Measurements from ENCODE around the gene SLIT3. TPM values are rescaled to one million over a fixed set of nuclear protein-coding genes. Genes with fewer than 3 reads are reported as not detected.

SLIT3 gene
- total and polyA plus RNA-seq, 2 experiments from 2014 or later: 0.59 to 0.71 TPM

DNA sequence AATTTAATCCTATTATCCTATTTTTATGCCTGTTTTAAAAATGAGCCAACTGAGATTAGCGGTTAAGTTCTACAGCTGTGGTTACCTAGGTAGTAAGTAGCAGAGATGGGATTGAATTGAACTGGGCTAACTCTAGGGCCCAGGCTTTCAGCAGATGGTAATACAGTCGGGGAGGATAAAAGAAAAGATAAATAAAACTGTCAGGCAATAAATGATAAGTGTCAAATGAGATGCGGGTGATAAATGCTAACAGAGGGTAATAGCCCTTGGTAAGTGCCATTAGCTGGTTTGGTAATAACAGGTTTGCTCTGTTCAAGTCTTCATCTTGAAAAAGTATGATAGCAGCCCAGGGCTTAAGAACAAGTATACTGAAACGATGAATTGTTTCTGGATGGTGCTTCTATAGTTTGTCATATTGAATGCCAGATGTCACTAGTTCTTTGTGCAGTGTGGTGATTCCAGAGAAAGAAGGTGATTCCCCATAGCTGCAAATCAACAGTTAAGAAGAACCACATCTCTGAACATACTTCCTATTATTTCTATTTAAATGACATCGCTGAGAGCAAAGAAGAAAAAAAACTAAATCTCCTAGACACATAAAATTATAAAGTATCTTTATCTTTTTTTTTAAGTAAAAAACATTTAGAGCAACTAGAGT, 360.9 kb downstream of the SLIT3 start (continued):
- TF ChIP-seq EZH2 (IDR thresholded peaks at IDR 0.05; ENCODE audit: low read depth, unreplicated experiment): no peak
- TF ChIP-seq, protein P1, sequence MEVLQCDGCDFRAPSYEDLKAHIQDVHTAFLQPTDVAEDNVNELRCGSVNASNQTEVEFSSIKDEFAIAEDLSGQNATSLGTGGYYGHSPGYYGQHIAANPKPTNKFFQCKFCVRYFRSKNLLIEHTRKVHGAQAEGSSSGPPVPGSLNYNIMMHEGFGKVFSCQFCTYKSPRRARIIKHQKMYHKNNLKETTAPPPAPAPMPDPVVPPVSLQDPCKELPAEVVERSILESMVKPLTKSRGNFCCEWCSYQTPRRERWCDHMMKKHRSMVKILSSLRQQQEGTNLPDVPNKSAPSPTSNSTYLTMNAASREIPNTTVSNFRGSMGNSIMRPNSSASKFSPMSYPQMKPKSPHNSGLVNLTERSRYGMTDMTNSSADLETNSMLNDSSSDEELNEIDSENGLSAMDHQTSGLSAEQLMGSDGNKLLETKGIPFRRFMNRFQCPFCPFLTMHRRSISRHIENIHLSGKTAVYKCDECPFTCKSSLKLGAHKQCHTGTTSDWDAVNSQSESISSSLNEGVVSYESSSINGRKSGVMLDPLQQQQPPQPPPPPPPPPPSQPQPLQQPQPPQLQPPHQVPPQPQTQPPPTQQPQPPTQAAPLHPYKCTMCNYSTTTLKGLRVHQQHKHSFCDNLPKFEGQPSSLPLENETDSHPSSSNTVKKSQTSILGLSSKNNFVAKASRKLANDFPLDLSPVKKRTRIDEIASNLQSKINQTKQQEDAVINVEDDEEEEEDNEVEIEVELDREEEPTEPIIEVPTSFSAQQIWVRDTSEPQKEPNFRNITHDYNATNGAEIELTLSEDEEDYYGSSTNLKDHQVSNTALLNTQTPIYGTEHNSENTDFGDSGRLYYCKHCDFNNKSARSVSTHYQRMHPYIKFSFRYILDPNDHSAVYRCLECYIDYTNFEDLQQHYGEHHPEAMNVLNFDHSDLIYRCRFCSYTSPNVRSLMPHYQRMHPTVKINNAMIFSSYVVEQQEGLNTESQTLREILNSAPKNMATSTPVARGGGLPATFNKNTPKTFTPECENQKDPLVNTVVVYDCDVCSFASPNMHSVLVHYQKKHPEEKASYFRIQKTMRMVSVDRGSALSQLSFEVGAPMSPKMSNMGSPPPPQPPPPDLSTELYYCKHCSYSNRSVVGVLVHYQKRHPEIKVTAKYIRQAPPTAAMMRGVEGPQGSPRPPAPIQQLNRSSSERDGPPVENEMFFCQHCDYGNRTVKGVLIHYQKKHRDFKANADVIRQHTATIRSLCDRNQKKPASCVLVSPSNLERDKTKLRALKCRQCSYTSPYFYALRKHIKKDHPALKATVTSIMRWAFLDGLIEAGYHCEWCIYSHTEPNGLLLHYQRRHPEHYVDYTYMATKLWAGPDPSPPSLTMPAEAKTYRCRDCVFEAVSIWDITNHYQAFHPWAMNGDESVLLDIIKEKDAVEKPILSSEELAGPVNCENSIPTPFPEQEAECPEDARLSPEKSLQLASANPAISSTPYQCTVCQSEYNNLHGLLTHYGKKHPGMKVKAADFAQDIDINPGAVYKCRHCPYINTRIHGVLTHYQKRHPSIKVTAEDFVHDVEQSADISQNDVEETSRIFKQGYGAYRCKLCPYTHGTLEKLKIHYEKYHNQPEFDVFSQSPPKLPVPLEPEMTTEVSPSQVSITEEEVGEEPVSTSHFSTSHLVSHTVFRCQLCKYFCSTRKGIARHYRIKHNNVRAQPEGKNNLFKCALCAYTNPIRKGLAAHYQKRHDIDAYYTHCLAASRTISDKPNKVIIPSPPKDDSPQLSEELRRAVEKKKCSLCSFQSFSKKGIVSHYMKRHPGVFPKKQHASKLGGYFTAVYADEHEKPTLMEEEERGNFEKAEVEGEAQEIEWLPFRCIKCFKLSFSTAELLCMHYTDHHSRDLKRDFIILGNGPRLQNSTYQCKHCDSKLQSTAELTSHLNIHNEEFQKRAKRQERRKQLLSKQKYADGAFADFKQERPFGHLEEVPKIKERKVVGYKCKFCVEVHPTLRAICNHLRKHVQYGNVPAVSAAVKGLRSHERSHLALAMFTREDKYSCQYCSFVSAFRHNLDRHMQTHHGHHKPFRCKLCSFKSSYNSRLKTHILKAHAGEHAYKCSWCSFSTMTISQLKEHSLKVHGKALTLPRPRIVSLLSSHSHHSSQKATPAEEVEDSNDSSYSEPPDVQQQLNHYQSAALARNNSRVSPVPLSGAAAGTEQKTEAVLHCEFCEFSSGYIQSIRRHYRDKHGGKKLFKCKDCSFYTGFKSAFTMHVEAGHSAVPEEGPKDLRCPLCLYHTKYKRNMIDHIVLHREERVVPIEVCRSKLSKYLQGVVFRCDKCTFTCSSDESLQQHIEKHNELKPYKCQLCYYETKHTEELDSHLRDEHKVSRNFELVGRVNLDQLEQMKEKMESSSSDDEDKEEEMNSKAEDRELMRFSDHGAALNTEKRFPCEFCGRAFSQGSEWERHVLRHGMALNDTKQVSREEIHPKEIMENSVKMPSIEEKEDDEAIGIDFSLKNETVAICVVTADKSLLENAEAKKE (CRISPR knock-in tag; IDR thresholded peaks at IDR 0.05): no peak
- TF ChIP-seq, protein P2, sequence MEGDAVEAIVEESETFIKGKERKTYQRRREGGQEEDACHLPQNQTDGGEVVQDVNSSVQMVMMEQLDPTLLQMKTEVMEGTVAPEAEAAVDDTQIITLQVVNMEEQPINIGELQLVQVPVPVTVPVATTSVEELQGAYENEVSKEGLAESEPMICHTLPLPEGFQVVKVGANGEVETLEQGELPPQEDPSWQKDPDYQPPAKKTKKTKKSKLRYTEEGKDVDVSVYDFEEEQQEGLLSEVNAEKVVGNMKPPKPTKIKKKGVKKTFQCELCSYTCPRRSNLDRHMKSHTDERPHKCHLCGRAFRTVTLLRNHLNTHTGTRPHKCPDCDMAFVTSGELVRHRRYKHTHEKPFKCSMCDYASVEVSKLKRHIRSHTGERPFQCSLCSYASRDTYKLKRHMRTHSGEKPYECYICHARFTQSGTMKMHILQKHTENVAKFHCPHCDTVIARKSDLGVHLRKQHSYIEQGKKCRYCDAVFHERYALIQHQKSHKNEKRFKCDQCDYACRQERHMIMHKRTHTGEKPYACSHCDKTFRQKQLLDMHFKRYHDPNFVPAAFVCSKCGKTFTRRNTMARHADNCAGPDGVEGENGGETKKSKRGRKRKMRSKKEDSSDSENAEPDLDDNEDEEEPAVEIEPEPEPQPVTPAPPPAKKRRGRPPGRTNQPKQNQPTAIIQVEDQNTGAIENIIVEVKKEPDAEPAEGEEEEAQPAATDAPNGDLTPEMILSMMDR (conservative IDR thresholded peaks at IDR 0.05; ENCODE audit: low read depth in 2 of 2): no peak
- no peak for TF ChIP-seq POLR2AphosphoS5 (IDR thresholded peaks at IDR 0.05; ENCODE audit: low read depth)

DNA sequence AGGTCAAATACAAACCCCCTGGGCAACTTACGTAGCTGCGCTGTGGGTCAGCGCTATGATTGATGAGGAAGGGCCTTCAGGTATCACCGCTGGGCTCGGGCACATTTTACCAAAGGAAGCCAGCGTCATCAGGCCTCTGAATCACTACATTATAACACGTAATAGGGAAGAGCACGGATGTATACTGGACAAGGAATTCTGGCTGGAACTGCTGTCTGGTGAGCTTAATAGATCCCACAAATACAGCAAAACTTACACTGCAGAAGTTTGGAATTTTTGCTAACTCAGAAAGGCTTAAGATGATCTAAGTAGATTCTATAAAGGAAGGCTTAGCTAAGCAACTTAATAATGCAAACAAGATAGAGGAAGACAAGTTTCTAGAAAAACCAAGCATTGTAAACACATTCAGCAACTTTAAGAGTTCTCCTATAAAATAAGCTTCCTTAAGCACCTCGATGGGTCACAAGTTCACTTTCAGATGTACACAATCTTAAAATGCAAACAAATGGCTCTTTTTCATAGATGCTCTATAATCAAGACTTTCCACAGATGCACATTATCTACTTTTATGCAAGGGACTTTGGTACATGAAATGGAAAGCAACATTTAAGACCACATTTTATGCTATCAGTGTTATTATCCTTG, 361.7 kb downstream of the SLIT3 start:
- H3K36me3 ChIP-seq (ENCODE audit: insufficient read depth): no peaks in the 10 kb centered on the region
- H3K9me2 ChIP-seq (ENCODE audit: insufficient read depth): no peaks in the 10 kb centered on the region
- no peak for DNase-seq (ENCODE audit: low spot score)
- Mint-ChIP-seq H3K27ac (no peak overlapping the region), H3K4me3 (no peak overlapping the region), H3K36me3 (ENCODE audit: low read depth) (no peaks in the 10 kb centered on the region), H3K4me1 (peaks cover 5% of the 10 kb centered on the region), H3K9me3 (no peaks in the 10 kb centered on the region), H3K27me3 (ENCODE audit: insufficient read depth, low read depth, poor library complexity) (no peaks in the 10 kb centered on the region)
- H3K4me3 ChIP-seq: no peak overlapping the region
- H3K4me2 ChIP-seq: no peak overlapping the region
- H4K20me1 ChIP-seq (replicated peaks; ENCODE audit: insufficient read depth): no peaks in the 10 kb centered on the region
- H3K4me1 ChIP-seq (ENCODE audit: insufficient read depth): peaks cover 7% of the 10 kb centered on the region
- TF ChIP-seq POLR2AphosphoS5 (IDR thresholded peaks at IDR 0.05; ENCODE audit: low read depth) (no peak), NANOG (IDR thresholded peaks at IDR 0.05; ENCODE audit: borderline replicate concordance) (no peak)
- no peak overlapping the region for H2AFZ ChIP-seq
- no peaks in the 10 kb centered on the region for H3K27me3 ChIP-seq (ENCODE audit: insufficient read depth)
- H3F3A ChIP-seq (replicated peaks; ENCODE audit: low read depth): no peaks in the 10 kb centered on the region
- no peaks in the 10 kb centered on the region for H3K79me2 ChIP-seq (replicated peaks; ENCODE audit: insufficient read depth)
- H3K27ac ChIP-seq (ENCODE audit: low read depth): no peak overlapping the region
- ATAC-seq: no peak

All from GM23338 (cell line).